HEK293 (cell line): ENCODE measurements around the gene PLEKHA3.
A peak's percentile ranks its signal among the peaks of the same experiment; 100 is the strongest.

Experiments
- BCL11A ChIP-seq: fragments of 450-650 bp; formaldehyde crosslinking; IDR thresholded peaks from 2 replicates; pipeline ENCODE4 v1.5.1; 2016; ENCODE audit warnings: low read depth, missing biosample characterization, missing genetic modification characterization
- EGR2 ChIP-seq: fragments of 450-650 bp; formaldehyde crosslinking; IDR thresholded peaks from 2 replicates; pipeline ENCODE4 v1.5.1; 2016; ENCODE audit warnings: low read depth, missing biosample characterization, missing genetic modification characterization
- GLIS2 ChIP-seq: fragments of 450-650 bp; formaldehyde crosslinking; IDR thresholded peaks from 2 replicates; pipeline ENCODE4 v1.5.1; 2016; ENCODE audit warnings: missing biosample characterization, missing genetic modification characterization
- HOXD13 ChIP-seq: sonication (generic); formaldehyde crosslinking; IDR thresholded peaks from 2 replicates; pipeline ENCODE4 v1.8.0; 2022; ENCODE audit warnings: missing genetic modification reagents, borderline replicate concordance
- PRDM1 ChIP-seq: fragments of 450-650 bp; formaldehyde crosslinking; IDR thresholded peaks from 2 replicates; pipeline ENCODE4; 2016; ENCODE audit warnings: missing biosample characterization, missing genetic modification characterization
- RBAK ChIP-seq: fragments of 450-650 bp; formaldehyde crosslinking; IDR thresholded peaks from 2 replicates; pipeline ENCODE4 v1.5.1; 2016; ENCODE audit warnings: missing biosample characterization, missing genetic modification characterization
- SALL2 ChIP-seq: fragments of 450-650 bp; formaldehyde crosslinking; IDR thresholded peaks from 2 replicates; pipeline ENCODE4 v1.5.0; 2017; ENCODE audit warnings: missing biosample characterization, mild to moderate bottlenecking, missing genetic modification characterization, borderline replicate concordance
- SP7 ChIP-seq: fragments of 450-650 bp; formaldehyde crosslinking; IDR thresholded peaks from 2 replicates; pipeline ENCODE4 v1.5.1; 2016; ENCODE audit warnings: missing biosample characterization, missing genetic modification characterization
- TRIM28 ChIP-seq: IDR thresholded peaks from 2 replicates; pipeline ENCODE4 v1.6.1; 2011; ENCODE audit warnings: low read length, control low read depth, borderline replicate concordance
- YY2 ChIP-seq: fragments of 450-650 bp; formaldehyde crosslinking; IDR thresholded peaks from 2 replicates; pipeline ENCODE4 v1.5.1; 2016; ENCODE audit warnings: missing biosample characterization, missing genetic modification characterization
- ZBTB7A ChIP-seq: fragments of 450-650 bp; formaldehyde crosslinking; IDR thresholded peaks from 2 replicates; pipeline ENCODE4 v1.5.1; 2016; ENCODE audit warnings: low read depth, missing biosample characterization, missing genetic modification characterization
- ZNF157 ChIP-seq: fragments of 450-650 bp; formaldehyde crosslinking; IDR thresholded peaks from 2 replicates; pipeline ENCODE4 v1.5.1; 2016; ENCODE audit warnings: missing biosample characterization, missing genetic modification characterization
- ZNF211 ChIP-seq: fragments of 450-650 bp; formaldehyde crosslinking; IDR thresholded peaks from 2 replicates; pipeline ENCODE4 v1.5.1; 2016; ENCODE audit warnings: low read depth, missing biosample characterization, missing genetic modification characterization
- ZNF223 ChIP-seq: fragments of 450-650 bp; formaldehyde crosslinking; IDR thresholded peaks from 2 replicates; pipeline ENCODE4 v1.5.1; 2016; ENCODE audit warnings: missing biosample characterization, missing genetic modification characterization
- ZNF302 ChIP-seq: fragments of 450-650 bp; formaldehyde crosslinking; IDR thresholded peaks from 2 replicates; pipeline ENCODE4 v1.5.1; 2016; ENCODE audit warnings: missing biosample characterization, missing genetic modification characterization, low read depth
- ZNF324 ChIP-seq: fragments of 450-650 bp; formaldehyde crosslinking; IDR thresholded peaks from 2 replicates; pipeline ENCODE4 v1.5.1; 2016; ENCODE audit warnings: missing biosample characterization, missing genetic modification characterization
- ZNF335 ChIP-seq: fragments of 450-650 bp; formaldehyde crosslinking; conservative IDR thresholded peaks from 2 replicates; pipeline ENCODE4 v1.5.1; 2016; ENCODE audit warnings: missing biosample characterization, missing genetic modification characterization
- ZNF473 ChIP-seq: fragments of 450-650 bp; formaldehyde crosslinking; IDR thresholded peaks from 2 replicates; pipeline ENCODE4 v1.5.1; 2017; ENCODE audit warnings: missing biosample characterization, missing genetic modification characterization
- ZNF555 ChIP-seq: fragments of 450-650 bp; formaldehyde crosslinking; conservative IDR thresholded peaks from 2 replicates; pipeline ENCODE4 v1.5.1; 2017; ENCODE audit warnings: missing biosample characterization, mild to moderate bottlenecking, missing genetic modification characterization, inconsistent platforms
- ZNF610 ChIP-seq: fragments of 450-650 bp; formaldehyde crosslinking; IDR thresholded peaks from 2 replicates; pipeline ENCODE4 v1.5.1; 2016; ENCODE audit warnings: missing biosample characterization, missing genetic modification characterization, borderline replicate concordance
- ZNF629 ChIP-seq: fragments of 450-650 bp; formaldehyde crosslinking; IDR thresholded peaks from 2 replicates; pipeline ENCODE4 v1.5.1; 2017; ENCODE audit warnings: missing biosample characterization, missing genetic modification characterization
- ZNF664 ChIP-seq: fragments of 450-650 bp; formaldehyde crosslinking; IDR thresholded peaks from 2 replicates; pipeline ENCODE4 v1.5.1; 2016; ENCODE audit warnings: missing biosample characterization, missing genetic modification characterization
- ZNF785 ChIP-seq: fragments of 450-650 bp; formaldehyde crosslinking; IDR thresholded peaks from 2 replicates; pipeline ENCODE4 v1.5.1; 2016; ENCODE audit warnings: missing biosample characterization, missing genetic modification characterization
- ZSCAN30 ChIP-seq: fragments of 450-650 bp; IDR thresholded peaks from 2 replicates; pipeline ENCODE4 v1.5.1; 2018; ENCODE audit warnings: missing biosample characterization, mild to moderate bottlenecking, missing genetic modification characterization, moderate library complexity
- TF ChIP-seq, protein P1 (sequence below): fragments of 450-650 bp; IDR thresholded peaks from 2 replicates; pipeline ENCODE4 v1.5.1; 2018; ENCODE audit warnings: missing biosample characterization, missing genetic modification characterization
- TF ChIP-seq, protein P2 (sequence below): fragments of 450-650 bp; formaldehyde crosslinking; IDR thresholded peaks from 2 replicates; pipeline ENCODE4 v1.5.1; 2016; ENCODE audit warnings: missing biosample characterization, missing genetic modification characterization, borderline replicate concordance
- TF ChIP-seq, protein P3 (sequence below): fragments of 450-650 bp; IDR thresholded peaks from 2 replicates; pipeline ENCODE4 v1.5.1; 2018; ENCODE audit warnings: missing biosample characterization, mild to moderate bottlenecking, missing genetic modification characterization
- TF ChIP-seq, protein P4 (sequence below): fragments of 450-650 bp; formaldehyde crosslinking; IDR thresholded peaks from 2 replicates; pipeline ENCODE4 v1.5.1; 2016; ENCODE audit warnings: missing biosample characterization, missing genetic modification characterization
- TF ChIP-seq, protein P5 (sequence below): fragments of 450-650 bp; formaldehyde crosslinking; IDR thresholded peaks from 2 replicates; pipeline ENCODE4 v1.5.1; 2017; ENCODE audit warnings: missing biosample characterization, mild to moderate bottlenecking, missing genetic modification characterization, moderate library complexity

The PLEKHA3 gene

DNA sequence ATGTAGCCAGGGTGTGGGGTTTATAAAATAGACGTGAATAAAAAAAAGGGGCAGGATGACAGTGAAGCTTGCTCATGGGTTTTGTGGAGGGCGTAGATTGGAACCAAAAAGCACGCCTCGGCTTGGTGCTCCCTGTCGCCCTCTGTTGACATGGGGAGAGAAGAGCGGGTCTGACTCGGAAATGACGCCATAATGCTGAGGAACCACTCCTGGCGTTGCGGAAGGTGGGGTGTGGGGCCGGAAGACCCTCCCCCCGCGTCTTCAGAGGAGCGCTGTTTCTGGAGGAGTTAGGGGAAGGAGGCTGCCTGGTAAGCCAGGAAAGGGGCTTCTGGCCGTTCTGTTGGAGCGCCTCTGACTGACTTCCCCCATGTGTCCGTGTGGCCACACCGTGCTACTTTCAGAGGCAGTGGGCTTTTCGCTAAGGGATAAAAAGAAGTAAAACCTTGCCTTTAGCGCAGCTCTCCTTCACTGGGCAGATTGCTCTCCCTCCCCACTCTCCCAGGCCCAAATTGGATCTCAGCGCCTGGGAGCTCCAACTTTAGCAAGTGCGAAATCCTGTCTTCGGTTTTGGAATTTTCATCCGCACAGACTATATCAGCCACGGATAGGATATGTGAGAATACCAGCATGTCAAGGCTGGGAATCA is 42.8 kb downstream of the PLEKHA3 start (continued):
- TF ChIP-seq BCL11A, result no peak
- TF ChIP-seq, protein P1, sequence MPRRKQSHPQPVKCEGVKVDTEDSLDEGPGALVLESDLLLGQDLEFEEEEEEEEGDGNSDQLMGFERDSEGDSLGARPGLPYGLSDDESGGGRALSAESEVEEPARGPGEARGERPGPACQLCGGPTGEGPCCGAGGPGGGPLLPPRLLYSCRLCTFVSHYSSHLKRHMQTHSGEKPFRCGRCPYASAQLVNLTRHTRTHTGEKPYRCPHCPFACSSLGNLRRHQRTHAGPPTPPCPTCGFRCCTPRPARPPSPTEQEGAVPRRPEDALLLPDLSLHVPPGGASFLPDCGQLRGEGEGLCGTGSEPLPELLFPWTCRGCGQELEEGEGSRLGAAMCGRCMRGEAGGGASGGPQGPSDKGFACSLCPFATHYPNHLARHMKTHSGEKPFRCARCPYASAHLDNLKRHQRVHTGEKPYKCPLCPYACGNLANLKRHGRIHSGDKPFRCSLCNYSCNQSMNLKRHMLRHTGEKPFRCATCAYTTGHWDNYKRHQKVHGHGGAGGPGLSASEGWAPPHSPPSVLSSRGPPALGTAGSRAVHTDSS (tag by site-specific recombination), result no peak
- TF ChIP-seq, protein P2, sequence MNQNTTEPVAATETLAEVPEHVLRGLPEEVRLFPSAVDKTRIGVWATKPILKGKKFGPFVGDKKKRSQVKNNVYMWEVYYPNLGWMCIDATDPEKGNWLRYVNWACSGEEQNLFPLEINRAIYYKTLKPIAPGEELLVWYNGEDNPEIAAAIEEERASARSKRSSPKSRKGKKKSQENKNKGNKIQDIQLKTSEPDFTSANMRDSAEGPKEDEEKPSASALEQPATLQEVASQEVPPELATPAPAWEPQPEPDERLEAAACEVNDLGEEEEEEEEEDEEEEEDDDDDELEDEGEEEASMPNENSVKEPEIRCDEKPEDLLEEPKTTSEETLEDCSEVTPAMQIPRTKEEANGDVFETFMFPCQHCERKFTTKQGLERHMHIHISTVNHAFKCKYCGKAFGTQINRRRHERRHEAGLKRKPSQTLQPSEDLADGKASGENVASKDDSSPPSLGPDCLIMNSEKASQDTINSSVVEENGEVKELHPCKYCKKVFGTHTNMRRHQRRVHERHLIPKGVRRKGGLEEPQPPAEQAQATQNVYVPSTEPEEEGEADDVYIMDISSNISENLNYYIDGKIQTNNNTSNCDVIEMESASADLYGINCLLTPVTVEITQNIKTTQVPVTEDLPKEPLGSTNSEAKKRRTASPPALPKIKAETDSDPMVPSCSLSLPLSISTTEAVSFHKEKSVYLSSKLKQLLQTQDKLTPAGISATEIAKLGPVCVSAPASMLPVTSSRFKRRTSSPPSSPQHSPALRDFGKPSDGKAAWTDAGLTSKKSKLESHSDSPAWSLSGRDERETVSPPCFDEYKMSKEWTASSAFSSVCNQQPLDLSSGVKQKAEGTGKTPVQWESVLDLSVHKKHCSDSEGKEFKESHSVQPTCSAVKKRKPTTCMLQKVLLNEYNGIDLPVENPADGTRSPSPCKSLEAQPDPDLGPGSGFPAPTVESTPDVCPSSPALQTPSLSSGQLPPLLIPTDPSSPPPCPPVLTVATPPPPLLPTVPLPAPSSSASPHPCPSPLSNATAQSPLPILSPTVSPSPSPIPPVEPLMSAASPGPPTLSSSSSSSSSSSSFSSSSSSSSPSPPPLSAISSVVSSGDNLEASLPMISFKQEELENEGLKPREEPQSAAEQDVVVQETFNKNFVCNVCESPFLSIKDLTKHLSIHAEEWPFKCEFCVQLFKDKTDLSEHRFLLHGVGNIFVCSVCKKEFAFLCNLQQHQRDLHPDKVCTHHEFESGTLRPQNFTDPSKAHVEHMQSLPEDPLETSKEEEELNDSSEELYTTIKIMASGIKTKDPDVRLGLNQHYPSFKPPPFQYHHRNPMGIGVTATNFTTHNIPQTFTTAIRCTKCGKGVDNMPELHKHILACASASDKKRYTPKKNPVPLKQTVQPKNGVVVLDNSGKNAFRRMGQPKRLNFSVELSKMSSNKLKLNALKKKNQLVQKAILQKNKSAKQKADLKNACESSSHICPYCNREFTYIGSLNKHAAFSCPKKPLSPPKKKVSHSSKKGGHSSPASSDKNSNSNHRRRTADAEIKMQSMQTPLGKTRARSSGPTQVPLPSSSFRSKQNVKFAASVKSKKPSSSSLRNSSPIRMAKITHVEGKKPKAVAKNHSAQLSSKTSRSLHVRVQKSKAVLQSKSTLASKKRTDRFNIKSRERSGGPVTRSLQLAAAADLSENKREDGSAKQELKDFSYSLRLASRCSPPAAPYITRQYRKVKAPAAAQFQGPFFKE (tag by site-specific recombination), result no peak
- 0 out of 2 replicates have a peak, but pooled peaks have one; percentile 44 for TF ChIP-seq ZNF324 (tag by site-specific recombination)
- no peak for TF ChIP-seq ZBTB7A (tag by site-specific recombination)
- TF ChIP-seq SP7 (tag by site-specific recombination), result no peak; the same call in 1 of the 2 replicates
- TF ChIP-seq SALL2 (tag by site-specific recombination), result no peak
- TF ChIP-seq ZSCAN30, result peak; percentile 52
- TF ChIP-seq, protein P3, sequence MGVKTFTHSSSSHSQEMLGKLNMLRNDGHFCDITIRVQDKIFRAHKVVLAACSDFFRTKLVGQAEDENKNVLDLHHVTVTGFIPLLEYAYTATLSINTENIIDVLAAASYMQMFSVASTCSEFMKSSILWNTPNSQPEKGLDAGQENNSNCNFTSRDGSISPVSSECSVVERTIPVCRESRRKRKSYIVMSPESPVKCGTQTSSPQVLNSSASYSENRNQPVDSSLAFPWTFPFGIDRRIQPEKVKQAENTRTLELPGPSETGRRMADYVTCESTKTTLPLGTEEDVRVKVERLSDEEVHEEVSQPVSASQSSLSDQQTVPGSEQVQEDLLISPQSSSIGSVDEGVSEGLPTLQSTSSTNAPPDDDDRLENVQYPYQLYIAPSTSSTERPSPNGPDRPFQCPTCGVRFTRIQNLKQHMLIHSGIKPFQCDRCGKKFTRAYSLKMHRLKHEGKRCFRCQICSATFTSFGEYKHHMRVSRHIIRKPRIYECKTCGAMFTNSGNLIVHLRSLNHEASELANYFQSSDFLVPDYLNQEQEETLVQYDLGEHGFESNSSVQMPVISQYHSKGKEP (tag by site-specific recombination), result no peak
- TF ChIP-seq YY2, result no peak
- peak; percentile 60; the same call in 1 of the 2 replicates for TF ChIP-seq GLIS2
- no peak for TF ChIP-seq ZNF211 (tag by site-specific recombination)
- peak; percentile 29; the same call in 1 of the 2 replicates for TF ChIP-seq EGR2
- peak; percentile 56 for TF ChIP-seq ZNF335 (tag by site-specific recombination)
- TF ChIP-seq ZNF629 (tag by site-specific recombination), result peak; percentile 99
- TF ChIP-seq, protein P4, sequence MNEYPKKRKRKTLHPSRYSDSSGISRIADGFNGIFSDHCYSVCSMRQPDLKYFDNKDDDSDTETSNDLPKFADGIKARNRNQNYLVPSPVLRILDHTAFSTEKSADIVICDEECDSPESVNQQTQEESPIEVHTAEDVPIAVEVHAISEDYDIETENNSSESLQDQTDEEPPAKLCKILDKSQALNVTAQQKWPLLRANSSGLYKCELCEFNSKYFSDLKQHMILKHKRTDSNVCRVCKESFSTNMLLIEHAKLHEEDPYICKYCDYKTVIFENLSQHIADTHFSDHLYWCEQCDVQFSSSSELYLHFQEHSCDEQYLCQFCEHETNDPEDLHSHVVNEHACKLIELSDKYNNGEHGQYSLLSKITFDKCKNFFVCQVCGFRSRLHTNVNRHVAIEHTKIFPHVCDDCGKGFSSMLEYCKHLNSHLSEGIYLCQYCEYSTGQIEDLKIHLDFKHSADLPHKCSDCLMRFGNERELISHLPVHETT (tag by site-specific recombination), result peak; percentile 65; the same call in 1 of the 2 replicates
- no peak for TF ChIP-seq ZNF555
- TF ChIP-seq ZNF302 (tag by site-specific recombination), result no peak
- TF ChIP-seq ZNF157 (tag by site-specific recombination), result no peak
- TF ChIP-seq ZNF610 (tag by site-specific recombination), result peak; percentile 52; the same call in 1 of the 2 replicates
- TF ChIP-seq HOXD13, result peak; percentile 32; the same call in 1 of the 2 replicates
- TF ChIP-seq ZNF785 (tag by site-specific recombination), result no peak
- TF ChIP-seq ZNF223 (tag by site-specific recombination), result no peak
- no peak for TF ChIP-seq RBAK (tag by site-specific recombination)
- TF ChIP-seq, protein P5, sequence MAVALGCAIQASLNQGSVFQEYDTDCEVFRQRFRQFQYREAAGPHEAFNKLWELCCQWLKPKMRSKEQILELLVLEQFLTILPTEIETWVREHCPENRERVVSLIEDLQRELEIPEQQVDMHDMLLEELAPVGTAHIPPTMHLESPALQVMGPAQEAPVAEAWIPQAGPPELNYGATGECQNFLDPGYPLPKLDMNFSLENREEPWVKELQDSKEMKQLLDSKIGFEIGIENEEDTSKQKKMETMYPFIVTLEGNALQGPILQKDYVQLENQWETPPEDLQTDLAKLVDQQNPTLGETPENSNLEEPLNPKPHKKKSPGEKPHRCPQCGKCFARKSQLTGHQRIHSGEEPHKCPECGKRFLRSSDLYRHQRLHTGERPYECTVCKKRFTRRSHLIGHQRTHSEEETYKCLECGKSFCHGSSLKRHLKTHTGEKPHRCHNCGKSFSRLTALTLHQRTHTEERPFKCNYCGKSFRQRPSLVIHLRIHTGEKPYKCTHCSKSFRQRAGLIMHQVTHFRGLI (tag by site-specific recombination), result no peak
- no peak for TF ChIP-seq ZNF664 (tag by site-specific recombination)
- no peak for TF ChIP-seq ZNF473
- TF ChIP-seq PRDM1 (tag by site-specific recombination), result no peak
- 0 out of 2 replicates have a peak, but pooled peaks have one; percentile 27 for TF ChIP-seq TRIM28
